Activated T-cell treated with anti-CD3 and anti-CD28 coated beads for 1 hour (primary cell): Measurements from ENCODE around the gene ZNF688.

Experiments
- DNase-seq: peaks from one replicate; pipeline ENCODE4 v3.0.0-alpha.2; 2020; ENCODE audit warnings: low read depth

The ZNF688 gene

DNA sequence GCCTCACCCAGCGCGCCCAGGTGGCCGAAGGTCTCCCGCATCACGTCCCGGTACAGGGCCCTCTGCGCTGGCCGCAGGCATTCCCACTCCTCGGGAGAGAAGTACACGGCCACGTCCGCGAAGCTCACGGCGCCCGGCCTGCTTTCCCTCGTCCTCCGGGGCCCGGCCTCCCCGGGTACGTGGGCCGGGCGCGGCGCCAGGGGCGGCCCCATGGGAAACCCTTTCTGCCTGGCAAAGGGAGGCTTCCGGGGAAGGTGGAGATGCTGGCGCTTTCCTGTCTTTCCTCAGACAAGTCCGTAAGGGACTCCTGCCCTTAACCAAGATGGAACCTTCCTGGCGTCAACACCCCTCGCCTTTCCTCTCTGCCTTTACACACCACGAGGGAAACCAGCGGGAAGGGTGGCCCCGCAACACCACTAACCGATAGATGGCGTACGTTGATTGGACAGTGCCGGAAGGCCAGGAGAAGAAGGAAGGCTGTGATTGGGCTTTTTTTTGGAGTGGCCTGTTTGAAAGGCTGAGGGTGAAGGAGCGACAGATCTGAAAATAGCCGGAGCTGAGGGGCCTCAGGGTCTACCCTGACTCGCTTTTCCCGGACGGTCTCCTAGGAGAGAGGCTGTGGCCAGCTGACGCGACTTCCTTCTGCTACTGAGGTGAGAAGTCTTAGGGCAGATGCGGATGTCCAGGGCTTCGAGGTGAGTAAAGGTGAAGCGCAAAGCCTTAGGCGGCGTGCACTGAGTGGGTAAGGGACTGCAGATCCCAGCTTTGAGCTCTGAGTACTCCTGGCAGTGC is 14.1 kb upstream of the ZNF688 start, which contains the start of gene ZNF785:
ZNF785 (minus strand) TSS at position 298 of the 792 bp plus-strand sequence; CDS start at position 212, 86 bp downstream.
- peak; percentile 83 for DNase-seq

GRCh38 chr16:30585022-30585399 is 13.5 kb upstream of the ZNF688 start:
- no peak for DNase-seq

DNA sequence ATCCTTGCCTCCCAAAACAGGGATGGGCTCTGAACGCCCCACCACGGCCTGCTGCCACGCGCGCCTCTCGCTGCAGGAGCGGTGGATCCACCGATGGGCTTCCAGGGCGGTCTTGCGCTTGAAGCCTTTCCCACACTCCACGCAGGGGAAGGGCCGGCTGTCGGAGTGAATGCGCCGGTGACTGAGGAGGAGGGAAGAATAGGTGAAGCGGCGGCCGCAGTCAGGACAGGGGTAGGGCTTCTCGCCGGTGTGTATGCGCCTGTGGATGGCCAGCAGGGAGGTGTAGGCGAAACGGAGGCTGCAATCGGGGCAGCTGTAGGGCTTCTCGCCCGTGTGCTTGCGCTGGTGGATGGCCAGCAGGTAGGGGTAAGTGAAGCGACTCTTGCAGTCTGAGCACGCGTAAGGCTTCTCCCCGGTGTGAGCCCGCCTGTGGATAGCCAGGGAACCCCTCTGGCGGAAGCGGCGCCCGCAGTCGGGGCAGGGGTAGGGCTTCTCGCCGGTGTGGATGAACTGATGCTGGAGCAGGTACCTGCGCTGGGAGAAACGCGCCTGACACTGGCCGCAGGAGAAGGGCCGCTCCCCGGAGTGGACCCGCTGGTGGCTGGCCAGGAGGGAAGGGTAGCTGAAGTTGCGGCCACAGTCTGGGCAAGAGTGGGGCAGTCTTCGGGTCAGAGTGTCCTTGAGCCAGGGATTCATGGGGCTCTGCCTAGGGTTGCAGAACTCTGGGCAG is 11.3 kb upstream of the ZNF688 start:
- DNase-seq: no peak

GRCh38 chr16:30581457-30581856 is 9.9 kb upstream of the ZNF688 start:
- DNase-seq: no peak

DNA sequence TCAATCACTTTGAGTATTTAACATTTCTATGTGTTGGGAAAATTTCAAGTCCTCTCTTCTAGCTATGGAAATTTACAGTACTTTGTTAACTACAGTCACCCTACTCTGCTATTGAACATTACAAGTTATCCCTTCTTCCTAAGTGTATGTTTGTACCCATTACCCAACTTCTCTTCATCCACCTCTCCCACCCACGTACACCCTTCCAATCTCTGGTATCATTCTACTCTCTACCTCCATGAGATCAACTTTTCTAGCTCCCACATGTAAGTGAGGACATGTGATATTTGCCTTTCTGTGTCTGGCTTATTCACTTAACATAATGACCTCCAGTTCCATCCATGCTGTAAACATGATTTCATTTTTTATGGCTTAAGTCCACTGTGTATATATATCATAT is 3.2 kb upstream of the ZNF688 start:
- no peak for DNase-seq

DNA sequence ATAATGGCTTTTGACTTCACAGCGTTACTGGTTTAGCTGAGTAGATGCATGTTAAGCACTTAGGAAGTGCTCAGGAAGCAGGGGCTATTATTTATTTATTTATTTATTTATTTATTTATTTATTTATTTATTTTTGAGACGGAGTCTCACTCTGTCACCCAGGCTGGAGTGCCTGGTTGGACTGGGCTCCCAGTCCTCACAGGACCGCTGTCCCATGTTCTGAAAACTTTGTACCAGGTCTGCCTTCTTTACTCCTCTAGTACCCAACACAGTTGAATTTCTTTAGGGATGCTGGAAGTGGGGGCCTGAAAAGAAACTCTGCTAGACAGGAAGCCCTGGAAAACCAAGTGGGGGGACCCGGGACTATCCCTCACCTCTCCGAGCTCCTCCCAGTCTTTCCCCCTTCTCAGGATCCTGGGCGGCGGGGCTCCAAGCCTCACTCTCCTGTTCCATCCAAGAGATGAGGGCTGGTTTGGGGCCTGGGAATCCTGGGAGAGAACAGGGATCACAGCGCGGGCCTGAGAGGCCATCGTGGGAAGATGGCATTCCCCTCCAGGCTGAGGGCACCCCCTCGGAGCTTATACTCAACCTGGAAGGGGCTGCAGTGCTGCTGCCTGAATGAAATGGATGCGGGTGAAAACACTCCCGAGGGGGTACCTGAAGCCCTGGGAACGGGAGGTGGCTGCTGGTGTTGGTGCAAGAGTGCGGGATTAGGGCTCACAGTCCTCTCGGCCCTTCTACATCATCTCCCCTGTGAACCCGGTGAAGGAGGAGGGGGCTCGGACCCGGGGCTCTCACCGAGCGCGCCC is 674 bp downstream of the ZNF688 start:
- DNase-seq: no peak

DNA sequence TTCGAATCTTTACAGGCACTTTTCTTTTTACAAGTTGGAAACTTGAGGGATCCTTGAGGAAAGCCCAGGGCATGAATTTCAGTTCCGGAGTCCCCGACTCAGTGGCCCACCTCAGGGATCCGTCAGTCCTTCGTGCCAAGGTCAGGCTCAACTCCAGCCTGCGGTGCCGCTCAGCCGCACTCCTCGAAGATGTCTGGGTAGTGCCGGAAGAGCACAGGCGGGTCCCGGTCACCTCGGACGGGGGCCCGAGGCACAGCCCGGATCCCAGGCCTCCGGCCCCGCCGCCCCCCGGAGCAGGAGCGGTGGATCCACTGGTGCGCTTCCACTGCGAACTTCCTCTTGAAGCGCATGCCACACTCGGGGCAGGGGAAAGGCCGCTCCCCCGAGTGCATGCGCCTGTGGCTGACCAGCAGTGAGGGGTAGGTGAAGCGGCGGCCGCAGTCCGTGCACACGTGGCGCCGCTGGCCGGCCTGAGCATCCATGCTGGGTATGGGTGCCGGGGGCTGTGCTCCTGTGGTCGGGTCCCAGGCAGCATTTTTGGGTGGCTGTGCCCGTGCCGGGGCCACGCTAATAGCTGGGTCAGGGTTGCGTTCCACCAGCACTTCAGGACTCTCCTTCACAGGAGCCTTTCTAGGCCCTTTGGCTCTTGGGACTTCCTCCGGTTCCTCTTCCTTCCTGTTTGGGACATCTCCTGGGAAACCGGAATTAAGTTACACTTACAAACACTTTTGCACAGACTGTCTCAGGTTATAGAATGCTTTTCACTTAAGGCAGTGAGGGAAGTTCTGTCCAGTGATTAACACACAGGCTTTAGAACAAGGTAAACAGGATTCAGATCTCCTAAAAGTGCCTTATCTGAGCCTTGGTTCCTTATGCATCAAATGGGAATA is 1.5 kb downstream of the ZNF688 start:
- no peak for DNase-seq

GRCh38 chr16:30569281-30569680 is 2.2 kb downstream of the ZNF688 start:
- no peak for DNase-seq

DNA sequence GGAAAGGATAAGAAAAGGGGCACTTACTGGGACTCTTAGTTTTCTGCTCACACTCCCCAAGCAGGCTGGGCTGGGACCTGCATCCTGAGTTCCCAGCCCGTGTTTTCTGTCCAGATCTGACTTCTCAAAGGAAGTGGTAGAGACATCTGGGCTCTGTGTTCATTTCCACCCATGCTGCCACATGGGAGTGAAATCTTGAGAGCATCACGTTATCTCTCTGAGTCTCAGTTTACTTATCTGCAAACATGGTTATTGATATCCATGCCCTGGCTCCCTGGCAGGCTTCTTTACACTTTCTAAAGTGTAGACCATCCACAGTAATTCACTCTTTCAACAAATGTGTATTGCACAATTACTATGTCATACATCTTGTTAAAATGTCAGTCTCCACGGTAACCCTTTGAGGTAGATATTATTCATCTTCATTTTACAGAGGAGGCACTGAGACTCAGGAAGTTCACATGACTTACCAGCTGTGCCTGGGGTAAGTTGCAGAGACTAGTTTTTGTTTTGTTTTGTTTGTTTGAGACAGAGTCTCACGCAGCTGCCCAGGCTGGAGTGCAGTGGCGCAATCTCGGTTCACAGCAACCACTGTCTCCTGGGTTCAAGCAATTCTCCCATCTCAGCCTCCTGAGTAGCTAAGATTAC is 3.4 kb downstream of the ZNF688 start:
- DNase-seq: no peak

DNA sequence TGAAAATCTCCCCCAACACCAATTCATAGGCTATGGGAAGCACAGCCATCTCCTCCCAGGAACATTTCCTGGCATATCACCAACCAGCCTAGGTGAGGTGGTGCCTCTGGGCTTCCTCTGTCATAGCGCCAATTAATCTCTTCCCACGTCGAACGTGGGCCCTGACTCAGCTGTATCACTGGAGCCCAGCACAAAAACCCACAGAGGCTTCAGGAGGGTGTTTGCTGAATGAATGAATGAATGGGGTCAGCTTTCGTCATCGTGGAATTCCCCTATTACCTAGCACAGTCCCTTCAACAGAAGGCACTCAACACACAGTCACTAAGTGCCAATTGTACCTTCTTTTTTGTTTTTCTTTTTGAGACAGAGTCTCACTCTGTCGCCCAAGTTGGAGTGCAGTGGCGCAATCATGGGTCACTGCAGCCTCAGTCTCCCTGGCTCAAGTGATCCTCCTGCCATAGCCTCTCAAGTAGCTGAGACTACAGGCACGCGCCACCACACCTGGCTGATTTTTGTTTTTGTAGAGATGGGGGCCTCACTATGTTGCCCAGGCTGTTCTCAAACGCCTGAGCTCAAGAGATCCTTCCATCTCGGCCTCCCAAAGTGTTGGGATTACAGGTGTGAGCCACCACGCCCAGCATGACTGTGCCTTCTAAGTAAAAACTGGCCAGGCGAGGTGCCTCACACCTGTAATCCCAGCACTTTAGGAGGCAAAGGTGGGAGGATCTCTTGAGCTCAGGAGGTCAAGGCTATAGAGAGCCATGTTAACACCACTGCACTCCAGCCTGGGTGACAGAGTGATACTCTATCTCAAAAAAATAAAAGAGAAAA is 4.1 kb downstream of the ZNF688 start:
- no peak for DNase-seq

GRCh38 chr16:30566531-30566930 is 5.0 kb downstream of the ZNF688 start:
- DNase-seq: no peak

DNA sequence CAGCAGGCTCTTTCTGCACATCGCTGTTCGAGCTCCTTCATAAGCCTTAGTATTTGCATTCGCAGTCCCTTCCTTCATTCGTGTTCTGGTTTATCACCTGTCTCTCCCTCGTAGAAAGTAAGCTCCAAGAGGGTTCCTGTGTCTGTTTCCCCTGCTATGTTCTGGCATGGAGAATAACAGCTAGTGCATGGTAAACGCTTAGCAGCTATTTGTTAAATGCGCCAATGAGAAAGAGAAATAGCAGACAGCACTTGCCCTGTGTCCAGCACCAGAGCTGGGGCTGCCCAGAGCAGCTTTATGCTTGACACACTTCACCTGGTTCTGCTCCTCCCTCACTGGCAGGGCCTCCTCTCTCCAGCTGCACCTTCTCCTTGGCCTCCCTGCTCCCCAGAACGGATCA is 5.5 kb downstream of the ZNF688 start:
- DNase-seq: no peak

GRCh38 chr16:30565526-30565925 is 6.0 kb downstream of the ZNF688 start:
- DNase-seq: no peak

GRCh38 chr16:30562021-30562420 is 9.5 kb downstream of the ZNF688 start:
- no peak for DNase-seq

DNA sequence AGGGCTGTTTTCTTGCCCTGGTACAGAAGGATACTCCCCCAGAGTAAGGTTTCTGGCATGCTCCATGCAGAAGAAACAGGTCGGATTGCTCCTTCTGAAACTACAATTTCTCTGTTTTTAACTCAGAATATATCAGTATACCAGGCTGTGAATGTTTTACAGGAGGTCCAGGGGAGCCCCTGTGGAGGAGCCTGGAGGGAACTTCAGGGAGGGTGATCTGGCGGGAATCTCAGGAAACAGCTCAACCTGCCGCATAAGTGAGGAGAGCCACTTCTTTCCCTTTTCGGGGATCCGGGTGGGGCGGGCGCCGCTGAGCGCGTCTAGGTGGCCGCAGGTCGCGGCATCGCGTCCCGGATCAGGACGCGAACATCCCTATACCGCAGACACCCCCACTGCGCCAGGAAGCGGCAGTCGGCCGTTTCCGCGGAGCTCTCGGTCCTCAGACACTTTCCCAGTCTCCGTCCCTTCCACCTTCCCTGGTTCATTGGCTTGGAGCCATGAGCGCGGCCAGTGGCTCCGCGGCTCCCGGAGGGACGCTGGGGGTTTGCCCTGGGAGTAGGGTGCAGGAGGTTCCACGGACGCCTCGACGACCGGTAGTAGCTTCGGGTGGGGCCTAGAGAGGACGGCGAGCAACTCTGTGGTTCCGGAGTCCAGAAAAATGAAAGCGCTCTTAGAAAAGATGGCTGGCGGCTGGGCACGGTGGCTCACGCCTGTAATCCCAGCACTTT is 10.3 kb downstream of the ZNF688 start:
- no peak for DNase-seq

DNA sequence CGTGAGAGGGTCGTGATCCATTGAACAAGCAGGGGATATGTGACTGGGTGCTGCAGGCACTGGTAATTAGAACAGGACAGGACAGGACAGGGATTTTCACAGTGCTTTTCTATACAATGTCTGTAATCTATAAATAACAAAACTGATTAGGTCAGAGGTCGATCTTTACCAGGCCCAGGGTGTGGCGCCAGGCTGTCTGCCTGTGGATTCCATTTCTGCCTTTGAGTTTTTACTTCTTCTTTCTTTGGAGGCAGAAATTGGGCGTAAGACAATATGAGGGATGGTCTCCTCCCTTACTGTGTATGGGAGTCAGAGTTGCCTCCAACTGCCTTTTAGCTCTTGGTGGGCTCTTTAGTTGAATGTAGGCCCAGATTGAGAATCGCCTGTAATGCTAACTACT is 11.8 kb downstream of the ZNF688 start:
- DNase-seq: no peak

DNA sequence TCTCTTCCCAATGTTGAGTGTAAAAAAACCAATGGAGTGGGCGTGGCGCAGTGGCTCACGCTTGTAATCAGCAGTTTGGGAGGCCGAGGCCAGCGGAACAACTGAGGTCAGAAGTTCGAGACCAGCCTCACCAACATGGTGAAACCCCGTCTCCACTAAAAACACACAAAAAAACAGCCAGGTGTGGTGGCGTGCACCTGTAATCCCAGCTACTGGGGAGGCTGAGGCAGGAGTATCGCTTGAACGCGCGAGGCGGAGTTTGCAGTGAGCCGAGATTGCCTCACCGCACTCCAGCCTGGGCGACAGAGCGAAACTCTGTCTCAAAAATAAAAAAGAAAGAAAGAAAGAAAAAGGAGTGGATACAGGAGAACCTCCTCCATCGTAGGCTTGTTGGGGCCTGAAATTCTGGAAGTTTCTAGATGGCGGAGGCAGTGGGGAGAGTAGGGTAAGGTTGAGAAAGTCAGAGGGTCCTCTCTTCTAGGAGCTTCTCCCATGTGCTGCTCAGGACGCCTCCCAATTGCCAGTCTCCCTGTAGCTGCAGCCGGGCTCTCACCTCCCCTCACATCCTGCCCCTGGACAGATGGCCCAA is 12.6 kb downstream of the ZNF688 start:
- no peak for DNase-seq

DNA sequence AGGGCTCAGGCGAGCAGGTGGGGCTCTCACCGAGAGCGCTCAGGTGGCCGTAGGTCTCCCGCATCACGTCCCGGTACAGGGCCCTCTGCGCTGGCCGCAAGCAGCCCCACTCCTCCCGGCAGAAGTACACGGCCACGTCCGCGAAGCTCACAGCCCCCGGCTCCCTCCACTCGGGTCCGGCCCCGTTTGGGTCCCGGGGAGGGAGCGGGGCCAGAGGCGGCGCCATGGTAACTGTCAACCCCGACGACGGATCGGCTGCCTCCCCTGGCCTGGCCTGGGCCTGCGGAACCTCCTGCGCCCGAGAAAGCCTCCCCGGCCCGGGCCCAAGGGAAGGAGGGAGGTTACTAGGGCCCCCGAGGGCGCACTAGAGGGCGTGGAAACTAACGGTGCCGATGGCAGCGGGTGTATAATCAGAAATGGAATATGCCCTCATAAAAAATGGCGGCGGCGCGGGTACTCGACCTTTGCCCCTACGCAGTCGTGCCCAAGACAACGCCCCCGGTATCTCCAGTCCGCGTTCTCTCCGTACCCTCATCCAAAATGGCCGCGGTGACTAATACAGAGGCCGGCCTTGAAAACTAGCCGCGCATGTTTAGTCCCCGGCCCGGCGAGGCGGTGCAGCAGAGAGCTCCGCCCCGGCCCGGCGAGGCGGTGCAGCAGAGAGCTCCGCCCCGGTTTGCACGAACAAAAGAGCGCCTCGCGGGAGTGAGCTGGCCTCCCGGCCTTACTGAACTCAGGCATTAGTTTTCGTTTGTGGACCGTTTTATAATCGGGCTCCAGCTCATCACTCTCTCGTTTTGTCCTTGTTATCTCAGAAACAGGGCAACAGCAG is 13.3 kb downstream of the ZNF688 start, which contains the start of gene ZNF764:
ZNF764 (minus strand) TSS at position 418 of the 832 bp plus-strand sequence; CDS start at position 226, 192 bp downstream.
- DNase-seq: peak; percentile 90
